ENCODE results near the gene LHFPL6. TPM values are rescaled to one million over a fixed set of nuclear protein-coding genes. Genes with fewer than 3 reads are reported as not detected.
A peak's percentile ranks its signal among the peaks of the same experiment; 100 is the strongest.

The LHFPL6 gene
- polyA plus RNA-seq, 3 donors = 0.14 to 0.59 (median 0.46) TPM

GRCh38 chr13:39451860-39452301, 151.1 kb downstream of the LHFPL6 start:
- peaks cover 0 to 3% (median 0%) of the 10 kb centered on the region in 3 donors for H3K27me3 Mint-ChIP-seq (ENCODE audit: low read depth in 3 of 3)
- Histone ChIP-seq H2AFZ (ENCODE audit: insufficient read depth, low read depth, low read length, poor library complexity, severe bottlenecking) (peak overlapping the region; percentile 7), H3K4me1 (ENCODE audit: control insufficient read depth in 1 of 2, insufficient read depth in 2 of 2, low read length in 2 of 2) (peaks cover 19 to 29% of the 10 kb centered on the region in 2 donors), H3K4me2 (replicated peaks; ENCODE audit: extremely low read depth, low read length, poor library complexity, severe bottlenecking) (peak overlapping the region; percentile 58), H3K9me3 (replicated peaks in 1 of 2; ENCODE audit: control insufficient read depth in 1 of 2, insufficient read depth in 1 of 2, low read length in 2 of 2) (no peaks in the 10 kb centered on the region), H3K27me3 (ENCODE audit: control insufficient read depth in 2 of 2, insufficient read depth in 2 of 2, low read length in 2 of 2) (no peaks in the 10 kb centered on the region), H3K27ac (ENCODE audit: low read depth in 1 of 2, low read length in 2 of 2) (peak overlapping the region; percentile 52 to 81), H3K4me3 (replicated peaks in 1 of 3; ENCODE audit: low read depth in 2 of 3, low read length in 3 of 3) (peak overlapping the region in 2 of 3 experiments; percentile 5 to 32), H3K9ac (ENCODE audit: insufficient read depth, low read length, poor library complexity, severe bottlenecking) (peak overlapping the region; percentile 12), H3K36me3 (replicated peaks in 1 of 2; ENCODE audit: control insufficient read depth in 1 of 2, insufficient read depth in 2 of 2, low read length in 2 of 2) (no peaks in the 10 kb centered on the region), H4K20me1 (ENCODE audit: insufficient read depth, low read length) (no peaks in the 10 kb centered on the region), H3K79me2 (ENCODE audit: insufficient read depth, low read length) (no peaks in the 10 kb centered on the region)
- no peak for TF ChIP-seq CTCF (IDR thresholded peaks at IDR 0.05)
- H3K36me3 Mint-ChIP-seq = no peaks in the 10 kb centered on the region
- H3K9me3 Mint-ChIP-seq = peaks cover 0 to 2% (median 0%) of the 10 kb centered on the region in 7 donors
- peak overlapping the region; percentile 79 to 93 (median 89) for H3K27ac Mint-ChIP-seq
- intact Hi-C loops (cut with micrococcal nuclease) = no loop called here
- peak; percentile 85 to 89 (median 87) for DNase-seq
- H3K4me3 Mint-ChIP-seq = peak overlapping the region; percentile 18 to 71
- H3K4me1 Mint-ChIP-seq = peaks cover 29% of the 10 kb centered on the region
- no CpG with 5 or more reads among the region's 4 CpGs for WGBS (ENCODE audit: insufficient coverage)

- peak overlapping the region in 1 of 2 donors; percentile 35 for H3K4me3 Mint-ChIP-seq
- Histone ChIP-seq H3K9me3 (replicated peaks in 1 of 2; ENCODE audit: control insufficient read depth in 1 of 2, insufficient read depth in 1 of 2, low read length in 2 of 2) (no peaks in the 10 kb centered on the region), H3K4me2 (replicated peaks; ENCODE audit: extremely low read depth, low read length, poor library complexity, severe bottlenecking) (peak overlapping the region; percentile 58), H3K4me3 (replicated peaks in 1 of 3; ENCODE audit: low read depth in 2 of 3, low read length in 3 of 3) (peak overlapping the region in 1 of 3 experiments; percentile 32), H4K20me1 (ENCODE audit: insufficient read depth, low read length) (no peaks in the 10 kb centered on the region), H3K27ac (ENCODE audit: low read depth in 1 of 2, low read length in 2 of 2) (peak overlapping the region in 1 of 2 donors; percentile 81), H2AFZ (ENCODE audit: insufficient read depth, low read depth, low read length, poor library complexity, severe bottlenecking) (no peak overlapping the region), H3K4me1 (ENCODE audit: control insufficient read depth in 1 of 2, insufficient read depth in 2 of 2, low read length in 2 of 2) (peaks cover 19 to 29% of the 10 kb centered on the region in 2 donors), H3K27me3 (ENCODE audit: control insufficient read depth in 2 of 2, insufficient read depth in 2 of 2, low read length in 2 of 2) (no peaks in the 10 kb centered on the region), H3K79me2 (ENCODE audit: insufficient read depth, low read length) (no peaks in the 10 kb centered on the region), H3K9ac (ENCODE audit: insufficient read depth, low read length, poor library complexity, severe bottlenecking) (no peak overlapping the region), H3K36me3 (replicated peaks in 1 of 2; ENCODE audit: control insufficient read depth in 1 of 2, insufficient read depth in 2 of 2, low read length in 2 of 2) (no peaks in the 10 kb centered on the region)
- no peak for TF ChIP-seq CTCF (IDR thresholded peaks at IDR 0.05)
- intact Hi-C loops (cut with micrococcal nuclease) = no loop called here
- H3K27ac Mint-ChIP-seq = peak overlapping the region; percentile 63 to 93 (median 84)
- peak; percentile 51 to 61 (median 53) for DNase-seq
- H3K27me3 Mint-ChIP-seq (ENCODE audit: low read depth in 3 of 3) = peaks cover 0 to 3% (median 0%) of the 10 kb centered on the region in 3 donors
- peaks cover 29% of the 10 kb centered on the region for H3K4me1 Mint-ChIP-seq
- no peaks in the 10 kb centered on the region for H3K9me3 Mint-ChIP-seq
- WGBS (ENCODE audit: insufficient coverage) = no CpG with 5 or more reads among the region's 1 CpG
- no peaks in the 10 kb centered on the region for H3K36me3 Mint-ChIP-seq
Measured at GRCh38 chr13:39451301-39451700, 151.7 kb downstream of the LHFPL6 start.

Measured in CD14-positive monocyte (primary cell).